GM12878 (cell line): Measurements from ENCODE around the gene TMEM44. TPM values are rescaled to one million over a fixed set of nuclear protein-coding genes. Genes with fewer than 3 reads are reported as not detected.

Experiments used
- ATAC-seq: fragments of 200-7000 bp; cut with Tn5 transposase; 3 replicates; pipeline ENCODE4 v1.9.1; 2020; ENCODE audit warnings: mild to moderate bottlenecking, moderate library complexity
- BruUV-seq: library from RNA; stranded (reverse); fragments of 400-500 nt; replicated peaks from 2 replicates; lab custom pipeline; 2021; lab: Mats Ljungman, UMichigan
- CTCF ChIA-PET: fragments of 300-600 bp; sonication (Branson Sonifier 250); formaldehyde crosslinking; extraction: SDS; loops from one replicate; lab custom pipeline; 2021; ENCODE audit warnings: inconsistent platforms; lab: Yijun Ruan, JAX
- POLR2A ChIA-PET: fragments of 350-600 bp; formaldehyde crosslinking; extraction: SDS; loops from one replicate; lab custom pipeline; 2021; ENCODE audit warnings: inconsistent platforms; lab: Charles Lee
- RAD21 ChIA-PET: fragments of 300-600 bp; sonication (Branson Sonifier 250); formaldehyde crosslinking; loops from one replicate; lab custom pipeline; 2023; ENCODE audit warnings: antibody characterized with exemption; ENCODE audit not compliant: unreplicated experiment; lab: Charles Lee
- SMC1A ChIA-PET: fragments of 300-600 bp; sonication (Branson Sonifier 250); formaldehyde crosslinking; loops from one replicate; lab custom pipeline; 2023; ENCODE audit not compliant: unreplicated experiment, uncharacterized antibody; lab: Charles Lee
- DNase-seq: peaks from one replicate; pipeline ENCODE4 v3.0.0-alpha.2; 2011; ENCODE audit warnings: low read depth, low spot score
- FAIRE-seq: peaks from 3 replicates; lab custom pipeline; 2011; peaks lifted over from hg19 to GRCh38; lab: Jason Lieb, UNC
- H2AFZ ChIP-seq: 2 replicates; pipeline ENCODE4 v1.6.0; 2011; ENCODE audit warnings: low read depth, low read length, control low read depth; ENCODE audit not compliant: control insufficient read depth
- H3K27ac ChIP-seq: 2 replicates; pipeline ENCODE4 v1.5.1; 2011; ENCODE audit warnings: control low read depth; ENCODE audit not compliant: control insufficient read depth, insufficient read depth
- H3K27me3 ChIP-seq, 2 experiments: replicated peaks in 1 of 2; 2 replicates each; pipeline versions ENCODE4 v1.6.0 to v1.6.1; 2011; ENCODE audit warnings: low read length in 1 of 2; ENCODE audit not compliant: control insufficient read depth in 2 of 2, insufficient read depth in 2 of 2
- H3K36me3 ChIP-seq, 2 experiments: 2 replicates each; pipeline ENCODE4 v1.5.1; 2011; ENCODE audit warnings: low read length in 1 of 2; ENCODE audit not compliant: control insufficient read depth in 2 of 2, insufficient read depth in 2 of 2
- H3K4me1 ChIP-seq: 2 replicates; pipeline ENCODE4 v1.6.1; 2011; ENCODE audit warnings: mild to moderate bottlenecking, low read length, moderate library complexity, mixed read lengths; ENCODE audit not compliant: control insufficient read depth, insufficient read depth
- H3K4me2 ChIP-seq: 2 replicates; pipeline ENCODE4 v1.6.0; 2011; ENCODE audit warnings: control low read depth; ENCODE audit not compliant: control insufficient read depth, insufficient read depth
- H3K4me3 ChIP-seq: fragments of 200-600 bp; sonication (generic); 2 replicates; pipeline ENCODE4 v1.5.1; 2016
- H3K79me2 ChIP-seq: 2 replicates; pipeline ENCODE4 v1.6.0; 2011; ENCODE audit warnings: low read length; ENCODE audit not compliant: control insufficient read depth, insufficient read depth
- H3K9ac ChIP-seq: 2 replicates; pipeline ENCODE4 v1.8.0; 2011; ENCODE audit warnings: low read length, control low read depth, mixed read lengths; ENCODE audit not compliant: control insufficient read depth, insufficient read depth
- H3K9me3 ChIP-seq: replicated peaks from 3 replicates; pipeline ENCODE4 v1.5.1; 2011; ENCODE audit warnings: mild to moderate bottlenecking, low read length; ENCODE audit not compliant: control insufficient read depth, insufficient read depth
- H4K20me1 ChIP-seq: 2 replicates; pipeline ENCODE4 v1.6.0; 2011; ENCODE audit not compliant: control insufficient read depth, insufficient read depth
- BRCA1 ChIP-seq: IDR thresholded peaks from 2 replicates; pipeline ENCODE4 v1.6.1; 2011; ENCODE audit warnings: low read depth, low read length, improper control_type of control experiment
- CBX3 ChIP-seq: fragments of 200-600 bp; sonication (generic); IDR thresholded peaks from 2 replicates; pipeline ENCODE4 v1.6.1; 2016; ENCODE audit warnings: low read depth, borderline replicate concordance
- CHD1 ChIP-seq: IDR thresholded peaks from 2 replicates; pipeline ENCODE4 v1.6.1; 2012; ENCODE audit warnings: low read depth, low read length, improper control_type of control experiment
- EP300 ChIP-seq, 2 experiments: fragments of 150-350 bp in 1 of 2; IDR thresholded peaks; 2 replicates each; pipeline ENCODE4 v1.6.1; 2011 to 2012; ENCODE audit warnings: low read depth in 2 of 2, low read length in 2 of 2, borderline replicate concordance in 1 of 2, improper control_type of control experiment in 1 of 2, inconsistent platforms in 1 of 2; ENCODE audit not compliant: control insufficient read depth in 1 of 2
- PAX8 ChIP-seq: fragments of 450-650 bp; IDR thresholded peaks from 2 replicates; pipeline ENCODE4 v1.6.1; 2017; ENCODE audit warnings: mild to moderate bottlenecking, moderate library complexity
- SP1 ChIP-seq: IDR thresholded peaks from one replicate; pipeline ENCODE4 v1.6.1; 2011; ENCODE audit warnings: low read depth, low read length
- ZNF622 ChIP-seq: fragments of 450-650 bp; IDR thresholded peaks from 2 replicates; pipeline ENCODE4 v1.6.1; 2017; ENCODE audit warnings: mild to moderate bottlenecking, inconsistent platforms
- WGBS: methylation state at CpG from one replicate; pipeline ENCODE4 v1.1.6; 2016; ENCODE audit warnings: low lambda C conversion rate; ENCODE audit not compliant: insufficient replicate concordance, insufficient coverage; ENCODE audit errors: missing lambda C conversion rate; 5-methylcytosine and 5-hydroxymethylcytosine counted together
- in situ Hi-C: fragments of 300-500 bp; cut with MboI; formaldehyde crosslinking; loops from 9 replicates; pipeline ENCODE4 v1.14.3; 2018; ENCODE audit warnings: mixed read lengths
- intact Hi-C: fragments of 100-400 bp; cut with micrococcal nuclease; formaldehyde crosslinking; loops from one replicate; pipeline ENCODE4 v1.14.2; 2022; ENCODE audit not compliant: unreplicated experiment
- polyA plus RNA-seq, 11 experiments: library from polyadenylated mRNA; depleted of rRNA in 4 of 11; unstranded in 6 of 11; stranded (reverse) in 5 of 11; fragments of >200 nt; fragmentation: Nextera tagmentation in 4 of 11; fragmentation: Illumina TruSeq in 1 of 11; extraction: Ambion mirVana in 4 of 11; extraction: Trizol in 1 of 11; gene quantifications; 1 replicate in 1 of 11; 2 replicates in 10 of 11; pipeline versions ENCODE4 v1.2.1 to v1.2.3, GENCODE V29; 2011 to 2016; ENCODE audit warnings: inconsistent platforms in 2 of 11, missing spikeins in 2 of 11, low read depth in 1 of 11
- total RNA-seq, 4 experiments: library from RNA; depleted of rRNA in 3 of 4; stranded (reverse); fragments of >200 nt in 3 of 4; fragmentation: Illumina TruSeq in 1 of 4; extraction: Trizol in 1 of 4; gene quantifications; 2 replicates each; pipeline versions ENCODE4 v1.2.1 to v1.2.3, GENCODE V29; 2013 to 2021
- TF ChIP-seq, protein P1 (sequence below): fragments of 450-650 bp; IDR thresholded peaks from 2 replicates; pipeline ENCODE4 v1.6.1; 2016; ENCODE audit warnings: mild to moderate bottlenecking
- TF ChIP-seq, protein P2 (sequence below): fragments of 450-650 bp; IDR thresholded peaks from 2 replicates; pipeline ENCODE4 v1.6.1; 2016; ENCODE audit warnings: mild to moderate bottlenecking, moderate library complexity, borderline replicate concordance

The TMEM44 gene
- total and polyA plus RNA-seq, 10 of the 15 experiments (the other 5 are each of a cell fraction or from before 2014, with no cell fraction given), result 0.57 to 8.3 (median 3.6) TPM

DNA sequence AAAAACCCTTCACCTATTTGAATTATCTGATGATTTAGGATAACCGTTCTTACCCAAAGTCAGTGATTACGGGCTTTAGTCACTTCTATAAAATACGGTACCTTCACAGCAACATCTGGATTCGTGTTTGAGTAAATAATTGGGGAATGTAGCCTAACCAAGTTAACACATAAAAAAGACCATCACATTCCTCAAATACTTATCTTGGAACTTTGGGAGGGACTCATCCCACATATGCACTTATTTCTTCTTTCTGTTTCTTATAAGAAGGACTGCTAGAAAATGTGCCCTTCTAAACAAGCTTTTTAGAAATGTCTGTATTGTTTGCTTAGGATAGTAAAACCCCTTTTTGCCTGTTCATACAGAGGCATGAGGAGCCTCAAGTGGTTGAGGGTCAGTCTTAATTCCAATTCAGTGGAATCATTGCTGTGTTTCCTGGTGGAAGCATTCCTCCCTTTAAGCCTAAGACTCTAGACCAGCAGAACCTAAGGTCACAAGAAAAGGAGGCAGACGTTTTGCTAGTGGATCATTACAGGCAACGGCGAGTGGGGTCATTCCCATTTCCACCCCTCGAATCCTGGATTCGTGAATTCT lies 67.5 kb downstream of the TMEM44 start:
- intact Hi-C loops (no loop called here), in situ Hi-C loops (no loop called here)
- Histone ChIP-seq H2AFZ (no peak overlapping the region), H3K4me2 (no peak overlapping the region), H3K9me3 (no peaks in the 10 kb centered on the region), H3K36me3 (no peaks in the 10 kb centered on the region), H3K27ac (no peak overlapping the region), H3K79me2 (no peaks in the 10 kb centered on the region), H3K4me1 (no peaks in the 10 kb centered on the region), H3K9ac (no peak overlapping the region), H3K4me3 (no peak overlapping the region), H3K27me3 (no peaks in the 10 kb centered on the region; a peak in 1 of 4 replicates), H4K20me1 (no peaks in the 10 kb centered on the region)
- no peak for FAIRE-seq
- TF ChIP-seq, protein P1, sequence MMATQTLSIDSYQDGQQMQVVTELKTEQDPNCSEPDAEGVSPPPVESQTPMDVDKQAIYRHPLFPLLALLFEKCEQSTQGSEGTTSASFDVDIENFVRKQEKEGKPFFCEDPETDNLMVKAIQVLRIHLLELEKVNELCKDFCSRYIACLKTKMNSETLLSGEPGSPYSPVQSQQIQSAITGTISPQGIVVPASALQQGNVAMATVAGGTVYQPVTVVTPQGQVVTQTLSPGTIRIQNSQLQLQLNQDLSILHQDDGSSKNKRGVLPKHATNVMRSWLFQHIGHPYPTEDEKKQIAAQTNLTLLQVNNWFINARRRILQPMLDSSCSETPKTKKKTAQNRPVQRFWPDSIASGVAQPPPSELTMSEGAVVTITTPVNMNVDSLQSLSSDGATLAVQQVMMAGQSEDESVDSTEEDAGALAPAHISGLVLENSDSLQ, result no peak
- no peak for TF ChIP-seq PAX8
- no TSS peak for BruUV-seq
- ChIA-PET RAD21 (no interaction called here), CTCF (no interaction called here), POLR2A (interaction anchor here (0.7 kb wide), 1 partner anchor 186 kb away, joined by 5 read pairs; no protein-coding TSS in a partner anchor), SMC1A (no interaction called here)
- no peak for ATAC-seq
- 54% methylated on average over 9 of the region's 9 CpGs for WGBS
- DNase-seq, result no peak

DNA sequence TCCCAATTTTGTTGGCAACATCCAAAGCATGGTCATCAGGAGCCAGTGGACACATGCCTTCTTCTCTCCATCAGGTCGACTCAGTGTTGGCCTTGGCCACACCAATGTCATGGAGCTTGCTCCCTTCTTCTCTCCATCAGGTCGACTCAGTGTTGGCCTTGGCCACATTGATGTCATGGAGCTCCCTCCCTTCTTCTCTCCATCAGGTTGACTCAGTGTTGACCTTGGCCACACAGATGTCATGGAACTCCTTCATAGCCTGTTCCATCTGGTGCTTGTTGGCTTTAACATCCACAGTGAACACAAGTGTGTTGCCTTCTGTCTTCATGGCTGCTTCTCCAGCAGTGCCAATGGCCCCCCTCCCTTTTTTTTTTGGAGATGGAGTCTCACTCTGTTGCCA lies 70.2 kb downstream of the TMEM44 start:
- in situ Hi-C loops, result no loop called here
- DNase-seq, result no peak
- H3K4me1 ChIP-seq, result no peaks in the 10 kb centered on the region
- 0% methylated on average over 2 of the region's 2 CpGs for WGBS
- no peak overlapping the region for H3K4me3 ChIP-seq
- no peak overlapping the region for H3K4me2 ChIP-seq
- H2AFZ ChIP-seq, result no peak overlapping the region
- FAIRE-seq, result no peak
- H3K36me3 ChIP-seq, result no peaks in the 10 kb centered on the region
- SMC1A ChIA-PET, result no interaction called here
- ATAC-seq, result no peak
- H3K27me3 ChIP-seq, result no peaks in the 10 kb centered on the region; a peak in 1 of 4 replicates
- no TSS peak for BruUV-seq
- POLR2A ChIA-PET, result interaction anchor here (0.6 kb wide), 2 partner anchors 21 to 874 kb away, joined by 3 read pairs; no protein-coding TSS in a partner anchor
- H3K9ac ChIP-seq, result no peak overlapping the region
- H3K9me3 ChIP-seq, result no peaks in the 10 kb centered on the region
- TF ChIP-seq, protein P2, sequence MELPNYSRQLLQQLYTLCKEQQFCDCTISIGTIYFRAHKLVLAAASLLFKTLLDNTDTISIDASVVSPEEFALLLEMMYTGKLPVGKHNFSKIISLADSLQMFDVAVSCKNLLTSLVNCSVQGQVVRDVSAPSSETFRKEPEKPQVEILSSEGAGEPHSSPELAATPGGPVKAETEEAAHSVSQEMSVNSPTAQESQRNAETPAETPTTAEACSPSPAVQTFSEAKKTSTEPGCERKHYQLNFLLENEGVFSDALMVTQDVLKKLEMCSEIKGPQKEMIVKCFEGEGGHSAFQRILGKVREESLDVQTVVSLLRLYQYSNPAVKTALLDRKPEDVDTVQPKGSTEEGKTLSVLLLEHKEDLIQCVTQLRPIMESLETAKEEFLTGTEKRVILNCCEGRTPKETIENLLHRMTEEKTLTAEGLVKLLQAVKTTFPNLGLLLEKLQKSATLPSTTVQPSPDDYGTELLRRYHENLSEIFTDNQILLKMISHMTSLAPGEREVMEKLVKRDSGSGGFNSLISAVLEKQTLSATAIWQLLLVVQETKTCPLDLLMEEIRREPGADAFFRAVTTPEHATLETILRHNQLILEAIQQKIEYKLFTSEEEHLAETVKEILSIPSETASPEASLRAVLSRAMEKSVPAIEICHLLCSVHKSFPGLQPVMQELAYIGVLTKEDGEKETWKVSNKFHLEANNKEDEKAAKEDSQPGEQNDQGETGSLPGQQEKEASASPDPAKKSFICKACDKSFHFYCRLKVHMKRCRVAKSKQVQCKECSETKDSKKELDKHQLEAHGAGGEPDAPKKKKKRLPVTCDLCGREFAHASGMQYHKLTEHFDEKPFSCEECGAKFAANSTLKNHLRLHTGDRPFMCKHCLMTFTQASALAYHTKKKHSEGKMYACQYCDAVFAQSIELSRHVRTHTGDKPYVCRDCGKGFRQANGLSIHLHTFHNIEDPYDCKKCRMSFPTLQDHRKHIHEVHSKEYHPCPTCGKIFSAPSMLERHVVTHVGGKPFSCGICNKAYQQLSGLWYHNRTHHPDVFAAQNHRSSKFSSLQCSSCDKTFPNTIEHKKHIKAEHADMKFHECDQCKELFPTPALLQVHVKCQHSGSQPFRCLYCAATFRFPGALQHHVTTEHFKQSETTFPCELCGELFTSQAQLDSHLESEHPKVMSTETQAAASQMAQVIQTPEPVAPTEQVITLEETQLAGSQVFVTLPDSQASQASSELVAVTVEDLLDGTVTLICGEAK, result no peak
- TF ChIP-seq SP1 (no peak), BRCA1 (no peak), CHD1 (no peak), CBX3 (no peak), EP300 (IDR thresholded peaks at IDR 0.05; ENCODE audit: borderline replicate concordance in 1 of 2, control insufficient read depth in 1 of 2, low read depth in 2 of 2, low read length in 2 of 2) (no peak), ZNF622 (no peak)
- TF ChIP-seq, all 136 proteins: peak for 0
- ChIA-PET CTCF (no interaction called here), RAD21 (no interaction called here)
- Histone ChIP-seq H3K27ac (no peak overlapping the region), H4K20me1 (no peaks in the 10 kb centered on the region), H3K79me2 (no peaks in the 10 kb centered on the region)
- intact Hi-C loops, result no loop called here
